Stomach (tissue), 9 donors: ENCODE measurements around the gene MED31. TPM values are rescaled to one million over a fixed set of nuclear protein-coding genes. Genes with fewer than 3 reads are reported as not detected.
"Not testable (repeated sequence)": the region's sequence is repeated elsewhere in the genome, so short reads cannot be mapped to it uniquely, and the experiment has no call there.

ENCODE experiments used
- DNase-seq, 2 donors: peaks; one replicate each; pipeline versions ENCODE4 v3.0.0 to v3.0.0-alpha.2; 2013 to 2019
- H3K27ac ChIP-seq, 5 donors: fragments of 200-600 bp in 4 of 5; sonication (generic) in 4 of 5; one replicate each; pipeline ENCODE4 v1.5.1; 2013 to 2019; ENCODE audit warnings: mild to moderate bottlenecking in 1 of 5, moderate library complexity in 1 of 5
- H3K27me3 ChIP-seq, 3 donors: fragments of 200-600 bp; sonication (generic); one replicate each; pipeline ENCODE4 v1.5.1; 2017 to 2019; ENCODE audit warnings: mixed run types in 1 of 3
- H3K36me3 ChIP-seq, 4 donors: fragments of 200-600 bp; sonication (generic); 1 replicate in 3 of 4; 2 replicates in 1 of 4; pipeline ENCODE4 v1.5.1; 2016 to 2019
- H3K4me1 ChIP-seq, 4 donors: fragments of 200-600 bp; sonication (generic); one replicate each; pipeline ENCODE4 v1.5.1; 2016 to 2019
- H3K4me3 ChIP-seq, 4 donors: fragments of 200-600 bp; sonication (generic) in 3 of 4; one replicate each; pipeline ENCODE4 v1.5.1; 2016 to 2019; ENCODE audit warnings: mild to moderate bottlenecking in 1 of 4
- H3K9me3 ChIP-seq, 4 donors: fragments of 200-600 bp; sonication (generic); one replicate each; pipeline ENCODE4 v1.5.1; 2016 to 2019
- EP300 ChIP-seq: sonication (generic); formaldehyde crosslinking; IDR thresholded peaks from one replicate; pipeline ENCODE4 v1.6.1; 2017; ENCODE audit warnings: antibody characterized with exemption
- POLR2A ChIP-seq, 4 donors: fragments of 450-650 bp; IDR thresholded peaks; one replicate each; pipeline ENCODE4 v1.6.1; 2016; ENCODE audit warnings: antibody characterized with exemption in 4 of 4, control low read depth in 2 of 4, mild to moderate bottlenecking in 1 of 4, moderate library complexity in 1 of 4
- POLR2AphosphoS5 ChIP-seq, 3 donors: sonication (generic); formaldehyde crosslinking; IDR thresholded peaks; one replicate each; pipeline ENCODE4 v1.6.1; 2016; ENCODE audit warnings: antibody characterized with exemption in 3 of 3
- WGBS, 5 donors: extraction: QIAGEN DNeasy Blood & Tissue Kit in 3 of 5; methylation state at CpG; one replicate each; pipeline versions ENCODE4 v1.1.5 to v1.1.7; 2013 to 2018; 5-methylcytosine and 5-hydroxymethylcytosine counted together
- intact Hi-C: fragments of 100-400 bp; cut with DNase I; formaldehyde crosslinking; loops from one replicate; pipeline ENCODE4 v1.15.1; 2023; ENCODE audit warnings: low total_unique reads
- polyA plus RNA-seq, 3 donors: library from polyadenylated mRNA; stranded (reverse); fragments of 200-250 nt; gene quantifications; one replicate each; pipeline ENCODE4 v1.2.3, GENCODE V29; 2013
- total RNA-seq, 5 donors: library from RNA; depleted of rRNA; stranded (reverse); fragments of >200 nt; gene quantifications; one replicate each; pipeline versions ENCODE4 v1.1.0 to v1.2.3, GENCODE V29; 2014 to 2016
- TF ChIP-seq, protein P1 (sequence below), 7 experiments: fragments of 450-650 bp in 4 of 7; fragments of 200-600 bp in 3 of 7; sonication (generic) in 3 of 7; IDR thresholded peaks; one replicate each; pipeline ENCODE4 v1.5.1; 2016 to 2019; ENCODE audit warnings: antibody characterized with exemption in 7 of 7, control low read depth in 2 of 7, mild to moderate bottlenecking in 1 of 7
- donor health status: healthy with polysubstance abuse.
- donor health status: Bipolar disorder and iron deficiency.
- donor health status: healthy.

Gene MED31
- total and polyA plus RNA-seq, 8 donors, result 1.4 to 28.4 (median 12.7) TPM; not detected in 1

DNA sequence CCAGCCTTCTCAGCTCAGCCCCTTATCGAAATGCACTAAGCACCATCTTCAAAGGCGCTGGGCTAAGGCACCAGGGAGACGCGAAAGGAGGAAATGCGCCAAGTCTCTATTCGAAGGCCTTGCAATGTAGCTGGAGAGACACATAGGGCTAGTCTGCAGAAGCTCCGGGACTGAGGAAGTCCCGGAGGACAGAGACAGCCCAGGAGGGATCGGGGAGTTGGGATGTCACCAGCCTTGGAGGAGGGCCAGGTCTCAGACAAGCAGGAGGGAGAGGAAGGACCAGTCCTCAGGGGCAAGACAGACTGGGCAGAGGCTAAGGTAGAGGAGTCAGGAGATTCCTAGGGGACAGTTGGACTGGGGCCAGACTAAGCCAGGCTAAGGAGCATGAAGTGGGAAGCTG is 8.7 kb upstream of the MED31 start:
- TF ChIP-seq POLR2A (IDR thresholded peaks at IDR 0.05), result no peak
- no peak for TF ChIP-seq POLR2AphosphoS5 (IDR thresholded peaks at IDR 0.05)
- TF ChIP-seq, protein P1, sequence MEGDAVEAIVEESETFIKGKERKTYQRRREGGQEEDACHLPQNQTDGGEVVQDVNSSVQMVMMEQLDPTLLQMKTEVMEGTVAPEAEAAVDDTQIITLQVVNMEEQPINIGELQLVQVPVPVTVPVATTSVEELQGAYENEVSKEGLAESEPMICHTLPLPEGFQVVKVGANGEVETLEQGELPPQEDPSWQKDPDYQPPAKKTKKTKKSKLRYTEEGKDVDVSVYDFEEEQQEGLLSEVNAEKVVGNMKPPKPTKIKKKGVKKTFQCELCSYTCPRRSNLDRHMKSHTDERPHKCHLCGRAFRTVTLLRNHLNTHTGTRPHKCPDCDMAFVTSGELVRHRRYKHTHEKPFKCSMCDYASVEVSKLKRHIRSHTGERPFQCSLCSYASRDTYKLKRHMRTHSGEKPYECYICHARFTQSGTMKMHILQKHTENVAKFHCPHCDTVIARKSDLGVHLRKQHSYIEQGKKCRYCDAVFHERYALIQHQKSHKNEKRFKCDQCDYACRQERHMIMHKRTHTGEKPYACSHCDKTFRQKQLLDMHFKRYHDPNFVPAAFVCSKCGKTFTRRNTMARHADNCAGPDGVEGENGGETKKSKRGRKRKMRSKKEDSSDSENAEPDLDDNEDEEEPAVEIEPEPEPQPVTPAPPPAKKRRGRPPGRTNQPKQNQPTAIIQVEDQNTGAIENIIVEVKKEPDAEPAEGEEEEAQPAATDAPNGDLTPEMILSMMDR (IDR thresholded peaks at IDR 0.05), result no peak
- TF ChIP-seq EP300, result no peak
- intact Hi-C loops, result loop anchor here (10.0 kb wide), 2 partner anchors 185 to 345 kb away; no protein-coding TSS in a partner anchor
- Histone ChIP-seq H3K27ac (no peak overlapping the region), H3K4me1 (peaks cover 0 to 14% (median 5%) of the 10 kb centered on the region in 4 donors), H3K36me3 (no peaks in the 10 kb centered on the region), H3K27me3 (peaks cover 3 to 50% (median 15%) of the 10 kb centered on the region in 3 donors), H3K4me3 (no peak overlapping the region), H3K9me3 (no peaks in the 10 kb centered on the region)
- DNase-seq, result no peak
- WGBS, 5 donors, result 80 to 87% (median 84%) methylated on average over 9 of the region's 9 CpGs

- intact Hi-C loops, H3K27ac ChIP-seq, H3K36me3 ChIP-seq, DNase-seq, H3K9me3 ChIP-seq, H3K4me3 ChIP-seq: not testable (repeated sequence)
- WGBS, 5 donors, result 87 to 100% (median 95%) methylated on average over 2 to 5 of the region's 5 CpGs
- Histone ChIP-seq H3K4me1 (peaks cover 0 to 30% (median 15%) of the 10 kb centered on the region in 4 donors), H3K27me3 (peaks cover 7 to 67% (median 26%) of the 10 kb centered on the region in 3 donors)
Observed at GRCh38 chr17:6658411-6658810, 7.0 kb upstream of the MED31 start.

GRCh38 chr17:6657633-6658287 is 6.4 kb upstream of the MED31 start:
- Histone ChIP-seq H3K4me1 (peaks cover 0 to 37% (median 22%) of the 10 kb centered on the region in 4 donors), H3K9me3 (peaks cover 0 to 6% (median 0%) of the 10 kb centered on the region in 4 donors), H3K27ac (no peak overlapping the region), H3K27me3 (peaks cover 7 to 67% (median 26%) of the 10 kb centered on the region in 3 donors), H3K4me3 (peak overlapping the region in 1 of 4 donors; percentile 41), H3K36me3 (no peaks in the 10 kb centered on the region)
- intact Hi-C loops, result no loop called here
- no peak for TF ChIP-seq POLR2AphosphoS5 (IDR thresholded peaks at IDR 0.05)
- TF ChIP-seq POLR2A (IDR thresholded peaks at IDR 0.05), result no peak
- TF ChIP-seq EP300, result no peak
- TF ChIP-seq, protein P1 (IDR thresholded peaks at IDR 0.05), result no peak
- WGBS, 5 donors, result 78 to 88% (median 83%) methylated on average over 17 to 18 of the region's 18 CpGs
- no peak for DNase-seq

DNA sequence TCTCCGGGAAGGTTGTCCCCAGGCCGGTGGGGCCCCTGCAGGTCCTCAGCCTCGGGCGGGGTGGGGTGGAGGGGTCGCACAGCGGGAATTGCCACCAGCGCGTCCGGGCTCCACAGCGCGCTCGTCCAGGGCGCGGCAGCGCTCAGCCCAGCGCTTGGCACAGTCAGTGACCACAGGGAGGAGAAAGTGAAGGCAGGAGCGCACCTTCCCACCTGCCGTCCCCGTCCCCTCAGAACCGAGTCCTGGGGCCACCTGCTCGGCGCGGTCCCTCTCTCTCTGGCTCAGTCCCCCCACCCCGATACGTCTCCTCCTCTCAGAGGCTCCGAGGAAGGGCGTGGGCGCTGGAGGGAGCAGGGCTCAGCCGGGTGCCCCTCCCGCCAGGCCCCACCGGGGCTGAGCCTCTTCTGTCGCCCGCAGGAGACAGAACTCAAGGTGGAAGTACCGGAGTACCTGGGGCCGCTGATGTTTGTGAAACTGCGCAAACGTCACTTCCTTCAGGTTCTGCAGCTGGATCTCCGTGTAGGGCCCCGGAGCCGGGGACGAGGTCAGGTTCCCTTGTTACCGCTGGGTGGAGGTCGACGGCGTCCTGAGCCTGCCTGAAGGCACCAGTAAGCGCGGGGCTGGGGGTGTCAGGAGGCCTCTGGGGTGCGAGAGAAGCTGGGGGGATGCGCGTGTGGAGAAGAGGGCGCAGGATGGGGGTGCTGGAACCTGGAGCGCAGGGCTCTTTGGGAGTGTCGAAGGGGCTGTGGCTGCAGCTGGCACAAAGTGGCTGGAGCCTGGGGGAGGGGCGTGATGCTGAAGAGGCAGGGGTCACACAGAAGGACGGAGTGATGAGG is 5.6 kb upstream of the MED31 start:
- Histone ChIP-seq H3K4me1 (peaks cover 6 to 44% (median 29%) of the 10 kb centered on the region in 4 donors), H3K27me3 (peaks cover 7 to 67% (median 26%) of the 10 kb centered on the region in 3 donors)
- 6 to 15% (median 8%) methylated on average over 41 to 54 of the region's 55 CpGs for WGBS, 5 donors

GRCh38 chr17:6655732-6656361 is 4.4 kb upstream of the MED31 start:
- intact Hi-C loops, H3K36me3 ChIP-seq: not testable (repeated sequence)

More for the DNA sequence above, 5.6 kb upstream of the MED31 start:
- H3K27ac ChIP-seq, intact Hi-C loops, H3K9me3 ChIP-seq, H3K36me3 ChIP-seq: not testable (repeated sequence)
- peak overlapping the region in 3 of 4 donors; percentile 21 to 41 (median 26) for H3K4me3 ChIP-seq
- DNase-seq, result peak in 1 of 2 donors; percentile 52

More at GRCh38 chr17:6655732-6656361, 4.4 kb upstream of the MED31 start:
- H3K9me3 ChIP-seq, H3K27ac ChIP-seq, DNase-seq, H3K4me3 ChIP-seq: not testable (repeated sequence)
- 1 to 5% (median 4%) methylated on average over 16 to 33 of the region's 41 CpGs for WGBS, 5 donors
- H3K4me1 ChIP-seq, result peaks cover 10 to 48% (median 34%) of the 10 kb centered on the region in 4 donors
- peaks cover 7 to 67% (median 26%) of the 10 kb centered on the region in 3 donors for H3K27me3 ChIP-seq
